Heart left ventricle (tissue), 13 donors: ENCODE data around the gene TCAP.
A peak's percentile ranks its signal among the peaks of the same experiment; 100 is the strongest.

Experiments
- CTCF ChIP-seq, 12 donors: fragments of 200-600 bp; sonication (generic) in 4 of 12; IDR thresholded peaks; one replicate each; pipeline versions ENCODE4 v1.5.0 to v1.8.0; 2018 to 2022; ENCODE audit warnings: antibody characterized with exemption in 12 of 12, mild to moderate bottlenecking in 5 of 12
- POLR2A ChIP-seq, 2 donors: fragments of 450-650 bp; IDR thresholded peaks; one replicate each; pipeline ENCODE4 v1.6.1; 2017; ENCODE audit warnings: antibody characterized with exemption in 2 of 2, mild to moderate bottlenecking in 2 of 2, moderate library complexity in 2 of 2
- donor health status: ischemic (EF 13 %, LVEDD 7.1; RV severe dilation, severe dysfunction).
- donor health status: DM: no; HTN: yes; CAD: no.
- donor health status: DM: no; HTN: no; CAD: no.
- donor health status: ischemic (EF 25% LVEDD 6.9; RV normal size, moderate dysfunction).
- donor health status: ischemic (EF 25% LVEDD 5.7; RV mildly dilated, moderate dysfunction).
- donor health status: ischemic (EF 35%, LVEDD 5.7; RV mildly dilated, moderate dysfunction).
- donor health status: nonischemic (EF 11% LVEDD 7.7; RV severe dilation, severe dysfunction).
- donor health status: DM: yes; HTN: yes; CAD: no.
- donor health status: PGD.
- donor health status: ischemic (EF 29% LVEDD 5.4; RV normal size, mild dysfunction).
- donor health status: nonischemic (EF 23%, LVEDD 6.1; RV moderate dilation, normal function).

DNA sequence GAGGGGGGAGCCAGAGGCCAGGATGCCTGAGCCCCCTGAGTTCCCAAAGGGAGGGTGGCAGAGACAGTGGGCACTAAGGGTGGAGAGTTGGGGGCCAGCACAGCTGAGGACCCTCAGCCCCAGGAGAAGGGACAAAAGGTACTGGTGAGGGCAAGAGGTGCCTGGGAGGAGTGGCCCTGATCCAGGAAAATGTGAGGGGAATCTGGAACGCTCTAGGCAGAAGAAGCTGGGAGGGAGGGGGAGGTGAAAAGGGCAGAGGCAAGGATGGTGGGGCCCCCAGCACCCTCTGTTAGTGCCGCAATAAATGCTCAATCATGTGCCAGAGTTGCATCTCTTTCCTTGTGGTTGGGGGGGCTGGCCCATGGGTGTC, 1.1 kb downstream of the TCAP start:
- TF ChIP-seq POLR2A (IDR thresholded peaks at IDR 0.05) (peak in 1 of 2 donors; percentile 45), CTCF (IDR thresholded peaks at IDR 0.05) (no peak)
